K562 (cell line): Measurements from ENCODE around the gene DENND2A. TPM values are rescaled to one million over a fixed set of nuclear protein-coding genes. Genes with fewer than 3 reads are reported as not detected.

Experiments used
- BRCA1 ChIP-seq, 2 experiments: fragments of 450-650 bp in 1 of 2; sonication (generic) in 1 of 2; formaldehyde crosslinking in 1 of 2; IDR thresholded peaks; 2 replicates each; pipeline versions ENCODE4 v1.5.0 to v1.6.1; 2017 to 2020; ENCODE audit warnings: mild to moderate bottlenecking in 1 of 2, missing genetic modification reagents in 1 of 2
- DDX20 ChIP-seq: fragments of 450-650 bp; IDR thresholded peaks from 2 replicates; pipeline ENCODE4 v1.6.1; 2016; ENCODE audit warnings: missing genetic modification characterization, low read depth, mild to moderate bottlenecking, missing compliant biosample characterization, moderate library complexity
- ZNF717 ChIP-seq: fragments of 250-450 bp; sonication (Bioruptor Pico); IDR thresholded peaks from 2 replicates; pipeline ENCODE4 v1.5.0; 2021
- polyA plus RNA-seq, 8 experiments: library from polyadenylated mRNA; depleted of rRNA in 4 of 8; stranded (reverse) in 5 of 8; unstranded in 3 of 8; fragments of >200 nt; fragmentation: Nextera tagmentation in 2 of 8; fragmentation: Illumina TruSeq in 1 of 8; extraction: Ambion mirVana in 2 of 8; extraction: Trizol in 1 of 8; gene quantifications; 2 replicates each; pipeline versions ENCODE4 v1.2.1 to v1.2.3, GENCODE V29; 2011 to 2014; ENCODE audit warnings: inconsistent platforms in 1 of 8, missing spikeins in 1 of 8
- total RNA-seq, 7 experiments: library from RNA; depleted of rRNA in 6 of 7; stranded (reverse); fragments of >200 nt in 6 of 7; fragmentation: Illumina TruSeq in 2 of 7; extraction: Trizol in 2 of 7; gene quantifications; 2 replicates each; pipeline versions ENCODE4 v1.2.1 to v1.2.3, GENCODE V29; 2011 to 2021; ENCODE audit warnings: low replicate concordance in 1 of 7
- TF ChIP-seq, protein P1 (sequence below): fragments of 450-650 bp; formaldehyde crosslinking; IDR thresholded peaks from 2 replicates; pipeline ENCODE4 v1.4.0; 2022; ENCODE audit warnings: missing genetic modification characterization
- TF ChIP-seq, protein P2 (sequence below): IDR thresholded peaks from 2 replicates; pipeline ENCODE4 v1.6.1; 2014; ENCODE audit warnings: antibody characterized with exemption
- TF ChIP-seq, protein P3 (sequence below): fragments of 250-450 bp; sonication (Bioruptor Pico); IDR thresholded peaks from 2 replicates; pipeline ENCODE4 v1.5.0; 2021

The DENND2A gene
- total and polyA plus RNA-seq, 9 of the 15 experiments (the other 6 are each of a cell fraction or from before 2014, with no cell fraction given) = not detected

DNA sequence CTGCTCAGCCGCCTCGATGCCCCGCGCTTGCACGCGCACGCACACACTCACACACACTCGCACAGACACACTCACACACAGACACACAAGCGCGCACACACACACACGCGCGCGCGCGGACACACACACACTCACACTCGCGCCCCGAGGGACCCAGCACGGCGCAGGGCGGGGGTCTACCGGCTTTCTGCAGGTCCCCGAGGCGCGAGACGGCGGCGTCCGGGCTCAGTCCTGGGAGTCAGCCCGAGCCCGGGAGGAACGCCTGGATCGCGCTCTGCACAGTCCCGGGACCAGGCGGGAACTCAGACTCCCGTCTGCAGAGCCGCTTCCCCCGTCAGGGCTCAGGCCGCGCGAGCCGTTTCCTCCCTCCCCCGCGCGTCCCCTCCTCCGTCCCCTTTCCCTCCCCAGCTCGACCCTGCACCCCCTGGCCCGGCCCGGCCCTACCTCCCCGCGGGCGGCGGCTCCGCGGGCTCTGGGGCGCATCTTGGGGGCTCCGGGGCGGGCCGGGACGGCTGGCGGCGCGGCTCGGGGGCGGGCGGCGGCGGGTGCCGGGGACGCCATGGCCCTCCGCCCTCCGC, 464 bp downstream of the DENND2A start (continued):
- TF ChIP-seq, protein P1, sequence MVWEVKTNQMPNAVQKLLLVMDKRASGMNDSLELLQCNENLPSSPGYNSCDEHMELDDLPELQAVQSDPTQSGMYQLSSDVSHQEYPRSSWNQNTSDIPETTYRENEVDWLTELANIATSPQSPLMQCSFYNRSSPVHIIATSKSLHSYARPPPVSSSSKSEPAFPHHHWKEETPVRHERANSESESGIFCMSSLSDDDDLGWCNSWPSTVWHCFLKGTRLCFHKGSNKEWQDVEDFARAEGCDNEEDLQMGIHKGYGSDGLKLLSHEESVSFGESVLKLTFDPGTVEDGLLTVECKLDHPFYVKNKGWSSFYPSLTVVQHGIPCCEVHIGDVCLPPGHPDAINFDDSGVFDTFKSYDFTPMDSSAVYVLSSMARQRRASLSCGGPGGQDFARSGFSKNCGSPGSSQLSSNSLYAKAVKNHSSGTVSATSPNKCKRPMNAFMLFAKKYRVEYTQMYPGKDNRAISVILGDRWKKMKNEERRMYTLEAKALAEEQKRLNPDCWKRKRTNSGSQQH (CRISPR knock-in tag) = no peak
- TF ChIP-seq, protein P2, sequence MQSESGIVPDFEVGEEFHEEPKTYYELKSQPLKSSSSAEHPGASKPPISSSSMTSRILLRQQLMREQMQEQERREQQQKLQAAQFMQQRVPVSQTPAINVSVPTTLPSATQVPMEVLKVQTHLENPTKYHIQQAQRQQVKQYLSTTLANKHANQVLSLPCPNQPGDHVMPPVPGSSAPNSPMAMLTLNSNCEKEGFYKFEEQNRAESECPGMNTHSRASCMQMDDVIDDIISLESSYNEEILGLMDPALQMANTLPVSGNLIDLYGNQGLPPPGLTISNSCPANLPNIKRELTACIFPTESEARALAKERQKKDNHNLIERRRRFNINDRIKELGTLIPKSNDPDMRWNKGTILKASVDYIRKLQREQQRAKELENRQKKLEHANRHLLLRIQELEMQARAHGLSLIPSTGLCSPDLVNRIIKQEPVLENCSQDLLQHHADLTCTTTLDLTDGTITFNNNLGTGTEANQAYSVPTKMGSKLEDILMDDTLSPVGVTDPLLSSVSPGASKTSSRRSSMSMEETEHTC = no peak
- TF ChIP-seq ZNF717 (CRISPR knock-in tag) = no peak
- no peak for TF ChIP-seq BRCA1 (IDR thresholded peaks at IDR 0.05)
- peak; percentile 65; the same call in 1 of the 2 replicates for TF ChIP-seq BRCA1 (CRISPR knock-in tag; IDR thresholded peaks at IDR 0.05)
- TF ChIP-seq, protein P3, sequence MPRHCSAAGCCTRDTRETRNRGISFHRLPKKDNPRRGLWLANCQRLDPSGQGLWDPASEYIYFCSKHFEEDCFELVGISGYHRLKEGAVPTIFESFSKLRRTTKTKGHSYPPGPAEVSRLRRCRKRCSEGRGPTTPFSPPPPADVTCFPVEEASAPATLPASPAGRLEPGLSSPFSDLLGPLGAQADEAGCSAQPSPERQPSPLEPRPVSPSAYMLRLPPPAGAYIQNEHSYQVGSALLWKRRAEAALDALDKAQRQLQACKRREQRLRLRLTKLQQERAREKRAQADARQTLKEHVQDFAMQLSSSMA (CRISPR knock-in tag) = no peak
- TF ChIP-seq DDX20 (tag) = no peak
